CD4-positive, alpha-beta memory T cell (primary cell): ENCODE results near the gene ZNF428. TPM values are rescaled to one million over a fixed set of nuclear protein-coding genes. Genes with fewer than 3 reads are reported as not detected.
A peak's percentile ranks its signal among the peaks of the same experiment; 100 is the strongest.
"Not testable (repeated sequence)": the region's sequence is repeated elsewhere in the genome, so short reads cannot be mapped to it uniquely, and the experiment has no call there.

Source experiments
- CTCF ChIA-PET: fragments of 350-600 bp; sonication (Branson Sonifier 250); formaldehyde crosslinking; loops from one replicate; lab custom pipeline; 2021; ENCODE audit warnings: inconsistent platforms; ENCODE audit not compliant: partially characterized antibody; lab: Charles Lee
- POLR2A ChIA-PET: fragments of 350-600 bp; sonication (Branson Sonifier 250); formaldehyde crosslinking; loops from one replicate; lab custom pipeline; 2021; ENCODE audit not compliant: partially characterized antibody; lab: Charles Lee
- DNase-seq, 5 donors: peaks; one replicate each; pipeline versions ENCODE4 v3.0.0 to v3.0.0-alpha.2; 2020 to 2022; ENCODE audit warnings: mixed read lengths in 1 of 5
- H3K27ac ChIP-seq: one replicate; pipeline ENCODE4 v1.7.0; 2013; ENCODE audit warnings: low read depth, low read length
- H3K27me3 ChIP-seq: 2 replicates; pipeline ENCODE4 v1.7.0; 2013; ENCODE audit warnings: mild to moderate bottlenecking, low read length, moderate library complexity; ENCODE audit not compliant: insufficient read depth
- H3K36me3 ChIP-seq: 2 replicates; pipeline ENCODE4 v1.7.0; 2013; ENCODE audit warnings: mild to moderate bottlenecking, low read length, moderate library complexity; ENCODE audit not compliant: insufficient read depth
- H3K4me1 ChIP-seq: 2 replicates; pipeline ENCODE4 v1.7.0; 2013; ENCODE audit warnings: mild to moderate bottlenecking, low read length, moderate library complexity; ENCODE audit not compliant: insufficient read depth
- H3K4me3 ChIP-seq, 2 donors: one replicate each; pipeline ENCODE4 v1.7.0; 2013; ENCODE audit warnings: low read length in 2 of 2, mild to moderate bottlenecking in 1 of 2
- H3K9me3 ChIP-seq, 2 donors: one replicate each; pipeline ENCODE4 v1.7.0; 2013; ENCODE audit warnings: low read length in 2 of 2, control low read depth in 1 of 2; ENCODE audit not compliant: control insufficient read depth in 1 of 2
- H3K27ac Mint-ChIP-seq, 7 donors: one replicate each; pipeline ENCODE4 v1.8.0; 2020 to 2021; ENCODE audit warnings: mixed read lengths in 7 of 7, mild to moderate bottlenecking in 6 of 7, inconsistent platforms in 3 of 7, moderate library complexity in 3 of 7
- H3K27me3 Mint-ChIP-seq, 2 donors: one replicate each; pipeline ENCODE4 v1.8.0; 2020 to 2021; ENCODE audit warnings: mixed read lengths in 2 of 2
- H3K36me3 Mint-ChIP-seq, 2 donors: one replicate each; pipeline ENCODE4 v1.8.0; 2020 to 2021; ENCODE audit warnings: mixed read lengths in 2 of 2, inconsistent platforms in 1 of 2, mild to moderate bottlenecking in 1 of 2
- H3K4me1 Mint-ChIP-seq, 4 donors: one replicate each; pipeline ENCODE4 v1.8.0; 2020 to 2021; ENCODE audit warnings: mixed read lengths in 4 of 4, mild to moderate bottlenecking in 1 of 4
- H3K4me3 Mint-ChIP-seq, 8 donors: one replicate each; pipeline ENCODE4 v1.8.0; 2020 to 2021; ENCODE audit warnings: mixed read lengths in 8 of 8, mild to moderate bottlenecking in 7 of 8, moderate library complexity in 6 of 8, inconsistent platforms in 3 of 8
- H3K9me3 Mint-ChIP-seq, 8 donors: one replicate each; pipeline ENCODE4 v1.8.0; 2020 to 2021; ENCODE audit warnings: mixed read lengths in 8 of 8, mild to moderate bottlenecking in 5 of 8, inconsistent platforms in 3 of 8, moderate library complexity in 1 of 8
- intact Hi-C: fragments of 100-400 bp; cut with micrococcal nuclease; formaldehyde crosslinking; loops from one replicate; pipeline ENCODE4 v1.15.1; 2023
- polyA plus RNA-seq, 2 donors: library from polyadenylated mRNA; unstranded; fragments of 300-500 nt; fragmentation: Illumina TruSeq; gene quantifications; one replicate each; pipeline ENCODE4 v1.2.3, GENCODE V29; 2021
- total RNA-seq, 2 experiments: library from RNA; stranded (reverse); gene quantifications; one replicate each; pipeline ENCODE4 v1.2.3, GENCODE V29; 2021

Gene ZNF428
- total and polyA plus RNA-seq, 4 experiments from 2014 or later: 13.9 to 28.2 (median 23.8) TPM

GRCh38 chr19:43610493-43610892 is 8.9 kb downstream of the ZNF428 start:
- Histone ChIP-seq H3K4me3 (no peak overlapping the region), H3K27ac (no peak overlapping the region), H3K4me1 (no peaks in the 10 kb centered on the region), H3K9me3 (no peaks in the 10 kb centered on the region), H3K27me3 (no peaks in the 10 kb centered on the region), H3K36me3 (peaks cover 11% of the 10 kb centered on the region)
- Mint-ChIP-seq H3K9me3 (no peaks in the 10 kb centered on the region), H3K27ac (peak overlapping the region in 3 of 7 donors; percentile 11 to 69 (median 56)), H3K4me3 (no peak overlapping the region), H3K4me1 (peaks cover 4 to 18% (median 14%) of the 10 kb centered on the region in 4 donors), H3K27me3 (no peaks in the 10 kb centered on the region), H3K36me3 (peaks cover 29 to 42% of the 10 kb centered on the region in 2 donors)
- ChIA-PET POLR2A (no interaction called here), CTCF (no interaction called here)
- no peak for DNase-seq
- intact Hi-C loops: no loop called here

GRCh38 chr19:43609872-43610271 is 9.6 kb downstream of the ZNF428 start:
- intact Hi-C loops: no loop called here
- CTCF ChIA-PET: no interaction called here
- H3K36me3 ChIP-seq: peaks cover 11% of the 10 kb centered on the region
- peaks cover 29 to 46% of the 10 kb centered on the region in 2 donors for H3K36me3 Mint-ChIP-seq
- no peaks in the 10 kb centered on the region for H3K27me3 Mint-ChIP-seq
- no peaks in the 10 kb centered on the region for H3K9me3 Mint-ChIP-seq
- H3K9me3 ChIP-seq: no peaks in the 10 kb centered on the region
- H3K4me3 Mint-ChIP-seq: no peak overlapping the region
- no peak for DNase-seq
- peaks cover 4 to 18% (median 13%) of the 10 kb centered on the region in 4 donors for H3K4me1 Mint-ChIP-seq
- no peaks in the 10 kb centered on the region for H3K27me3 ChIP-seq
- POLR2A ChIA-PET: no interaction called here
- H3K27ac ChIP-seq: no peak overlapping the region
- H3K27ac Mint-ChIP-seq: peak overlapping the region in 4 of 7 donors; percentile 41 to 59 (median 54)
- H3K4me1 ChIP-seq: no peaks in the 10 kb centered on the region
- H3K4me3 ChIP-seq: no peak overlapping the region

- Histone ChIP-seq H3K27ac (no peak overlapping the region), H3K9me3 (no peaks in the 10 kb centered on the region), H3K4me1 (no peaks in the 10 kb centered on the region), H3K36me3 (peaks cover under 1% of the 10 kb centered on the region), H3K4me3 (no peak overlapping the region), H3K27me3 (no peaks in the 10 kb centered on the region)
- H3K36me3 Mint-ChIP-seq: peaks cover 14 to 34% of the 10 kb centered on the region in 2 donors
- no peaks in the 10 kb centered on the region for H3K9me3 Mint-ChIP-seq
- intact Hi-C loops: no loop called here
- H3K27ac Mint-ChIP-seq: peak overlapping the region in 4 of 7 donors; percentile 23 to 84 (median 53)
- H3K4me1 Mint-ChIP-seq: peaks cover 4 to 15% (median 6%) of the 10 kb centered on the region in 4 donors
- CTCF ChIA-PET: interaction anchor here (1.0 to 1.5 kb wide), 2 partner anchors 10 to 12 kb away, joined by 3 to 4 read pairs; partner anchors contain the start of gene IRGQ
- no peak for DNase-seq
- POLR2A ChIA-PET: no interaction called here
- H3K27me3 Mint-ChIP-seq: no peaks in the 10 kb centered on the region
- no peak overlapping the region for H3K4me3 Mint-ChIP-seq
Observed at GRCh38 chr19:43607238-43608205, 11.9 kb downstream of the ZNF428 start.

GRCh38 chr19:43606569-43607229 is 12.7 kb downstream of the ZNF428 start:
- no peaks in the 10 kb centered on the region for H3K9me3 Mint-ChIP-seq
- H3K27ac ChIP-seq: no peak overlapping the region
- peaks cover 0 to 10% (median 1%) of the 10 kb centered on the region in 4 donors for H3K4me1 Mint-ChIP-seq
- POLR2A ChIA-PET: interaction anchor here (0.5 kb wide), 1 partner anchor 9 kb away, joined by 3 read pairs; no protein-coding TSS in a partner anchor
- peak overlapping the region in 2 of 7 donors; percentile 5 to 51 for H3K27ac Mint-ChIP-seq
- no peak overlapping the region for H3K4me3 Mint-ChIP-seq
- CTCF ChIA-PET: interaction anchor here (0.6 to 2.0 kb wide), 5 partner anchors 9 to 52 kb away, joined by 3 to 6 read pairs (median 4); partner anchors contain the start of gene IRGQ
- intact Hi-C loops: no loop called here
- peaks cover 8 to 32% of the 10 kb centered on the region in 2 donors for H3K36me3 Mint-ChIP-seq
- H3K9me3 ChIP-seq: no peaks in the 10 kb centered on the region
- no peak for DNase-seq
- no peaks in the 10 kb centered on the region for H3K27me3 ChIP-seq
- H3K36me3 ChIP-seq: no peaks in the 10 kb centered on the region
- H3K27me3 Mint-ChIP-seq: no peaks in the 10 kb centered on the region
- no peak overlapping the region for H3K4me3 ChIP-seq
- H3K4me1 ChIP-seq: no peaks in the 10 kb centered on the region

GRCh38 chr19:43605875-43606568 is 13.4 kb downstream of the ZNF428 start:
- H3K27me3 ChIP-seq: no peaks in the 10 kb centered on the region
- DNase-seq: no peak
- Mint-ChIP-seq H3K27me3 (no peaks in the 10 kb centered on the region), H3K27ac (peak overlapping the region in 1 of 7 donors; percentile 25), H3K36me3 (peaks cover 6 to 35% of the 10 kb centered on the region in 2 donors), H3K9me3 (no peaks in the 10 kb centered on the region), H3K4me1 (peaks cover 0 to 6% (median 1%) of the 10 kb centered on the region in 4 donors), H3K4me3 (no peak overlapping the region)
- POLR2A ChIA-PET: interaction anchor here (0.5 to 0.7 kb wide), 3 partner anchors 10 to 41 kb away, joined by 3 to 6 read pairs (median 3); partner anchors contain the start of genes IRGQ and ZNF576
- H3K27ac ChIP-seq: no peak overlapping the region
- CTCF ChIA-PET: interaction anchor here (1.0 to 2.0 kb wide), 4 partner anchors 9 to 51 kb away, joined by 3 to 6 read pairs (median 4); partner anchors contain the start of gene IRGQ
- intact Hi-C loops: no loop called here
- no peaks in the 10 kb centered on the region for H3K4me1 ChIP-seq
- H3K36me3 ChIP-seq: no peaks in the 10 kb centered on the region
- no peak overlapping the region for H3K4me3 ChIP-seq
- H3K9me3 ChIP-seq: no peaks in the 10 kb centered on the region

- DNase-seq, H3K4me3 Mint-ChIP-seq, H3K27me3 Mint-ChIP-seq, H3K27me3 ChIP-seq, H3K9me3 ChIP-seq, H3K27ac ChIP-seq, H3K9me3 Mint-ChIP-seq, intact Hi-C loops, H3K4me3 ChIP-seq: not testable (repeated sequence)
- POLR2A ChIA-PET: interaction anchor here (1.1 kb wide), 1 partner anchor 26 kb away, joined by 6 read pairs; the partner anchor contains the start of genes PINLYP and XRCC1
- Mint-ChIP-seq H3K4me1 (peaks cover 17 to 35% (median 25%) of the 10 kb centered on the region in 4 donors), H3K36me3 (peaks cover 0 to 50% of the 10 kb centered on the region in 2 donors), H3K27ac (peak overlapping the region in 2 of 7 donors; percentile 35 to 36)
- H3K4me1 ChIP-seq: peaks cover 18% of the 10 kb centered on the region
- peaks cover 19% of the 10 kb centered on the region for H3K36me3 ChIP-seq
- CTCF ChIA-PET: interaction anchor here (0.8 to 2.5 kb wide), 4 partner anchors 26 to 52 kb away, joined by 3 to 9 read pairs (median 4); no protein-coding TSS in a partner anchor
Observed at GRCh38 chr19:43600326-43600725, 19.1 kb downstream of the ZNF428 start.
